SK-N-SH treated with all-trans-retinoic acid at 6 μM for 48 hours (cell line): ENCODE data around the gene PIK3CB.

ENCODE experiments used
- BACH2 ChIP-seq: fragments of 250-450 bp; sonication (Bioruptor Pico); IDR thresholded peaks from 2 replicates; pipeline ENCODE4 v1.9.0; 2021; ENCODE audit warnings: mild to moderate bottlenecking, borderline replicate concordance
- ESRRG ChIP-seq: fragments of 250-450 bp; sonication (Bioruptor Pico); IDR thresholded peaks from 2 replicates; pipeline ENCODE4 v1.6.1; 2021; ENCODE audit warnings: mild to moderate bottlenecking
- POU6F1 ChIP-seq: fragments of 250-450 bp; sonication (Bioruptor Pico); IDR thresholded peaks from 2 replicates; pipeline ENCODE4 v1.8.0; 2021; ENCODE audit warnings: low read depth, mild to moderate bottlenecking, moderate library complexity, borderline replicate concordance
- ZFP3 ChIP-seq: fragments of 250-450 bp; sonication (Bioruptor Pico); IDR thresholded peaks from 2 replicates; pipeline ENCODE4 v1.5.0; 2020; ENCODE audit warnings: mild to moderate bottlenecking, moderate library complexity
- TF ChIP-seq, protein P1 (sequence below): fragments of 250-450 bp; sonication (Bioruptor Pico); IDR thresholded peaks from 2 replicates; pipeline ENCODE4 v1.8.0; 2020; ENCODE audit warnings: mild to moderate bottlenecking, moderate library complexity, borderline replicate concordance
- TF ChIP-seq, protein P2 (sequence below): fragments of 250-450 bp; sonication (Bioruptor Pico); IDR thresholded peaks from 2 replicates; pipeline ENCODE4 v1.5.0; 2020; ENCODE audit warnings: mild to moderate bottlenecking, moderate library complexity

DNA sequence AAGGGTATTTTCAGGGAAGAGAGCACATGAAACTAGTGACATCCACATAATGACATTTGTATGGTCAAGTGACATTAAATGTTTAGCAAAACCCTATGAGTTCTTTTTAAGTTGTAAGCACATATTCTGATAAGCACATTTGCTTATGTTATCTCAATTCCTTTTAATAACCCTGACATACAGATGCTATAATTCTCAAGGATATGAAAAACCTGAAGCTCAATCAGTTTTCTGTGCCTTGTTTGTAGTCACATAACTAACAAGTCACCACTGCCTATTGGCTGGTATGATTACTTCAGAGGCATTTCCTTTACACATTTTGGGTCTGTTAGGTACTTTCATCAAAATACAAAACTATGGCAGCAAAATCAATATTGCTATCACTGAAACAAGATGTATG lies 152.1 kb downstream of the PIK3CB start:
- TF ChIP-seq, protein P1, sequence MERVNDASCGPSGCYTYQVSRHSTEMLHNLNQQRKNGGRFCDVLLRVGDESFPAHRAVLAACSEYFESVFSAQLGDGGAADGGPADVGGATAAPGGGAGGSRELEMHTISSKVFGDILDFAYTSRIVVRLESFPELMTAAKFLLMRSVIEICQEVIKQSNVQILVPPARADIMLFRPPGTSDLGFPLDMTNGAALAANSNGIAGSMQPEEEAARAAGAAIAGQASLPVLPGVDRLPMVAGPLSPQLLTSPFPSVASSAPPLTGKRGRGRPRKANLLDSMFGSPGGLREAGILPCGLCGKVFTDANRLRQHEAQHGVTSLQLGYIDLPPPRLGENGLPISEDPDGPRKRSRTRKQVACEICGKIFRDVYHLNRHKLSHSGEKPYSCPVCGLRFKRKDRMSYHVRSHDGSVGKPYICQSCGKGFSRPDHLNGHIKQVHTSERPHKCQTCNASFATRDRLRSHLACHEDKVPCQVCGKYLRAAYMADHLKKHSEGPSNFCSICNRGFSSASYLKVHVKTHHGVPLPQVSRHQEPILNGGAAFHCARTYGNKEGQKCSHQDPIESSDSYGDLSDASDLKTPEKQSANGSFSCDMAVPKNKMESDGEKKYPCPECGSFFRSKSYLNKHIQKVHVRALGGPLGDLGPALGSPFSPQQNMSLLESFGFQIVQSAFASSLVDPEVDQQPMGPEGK (CRISPR knock-in tag), result no peak
- TF ChIP-seq BACH2 (CRISPR knock-in tag), result no peak
- TF ChIP-seq ZFP3, result no peak
- no peak for TF ChIP-seq ESRRG
- no peak for TF ChIP-seq POU6F1 (CRISPR knock-in tag)
- TF ChIP-seq, protein P2, sequence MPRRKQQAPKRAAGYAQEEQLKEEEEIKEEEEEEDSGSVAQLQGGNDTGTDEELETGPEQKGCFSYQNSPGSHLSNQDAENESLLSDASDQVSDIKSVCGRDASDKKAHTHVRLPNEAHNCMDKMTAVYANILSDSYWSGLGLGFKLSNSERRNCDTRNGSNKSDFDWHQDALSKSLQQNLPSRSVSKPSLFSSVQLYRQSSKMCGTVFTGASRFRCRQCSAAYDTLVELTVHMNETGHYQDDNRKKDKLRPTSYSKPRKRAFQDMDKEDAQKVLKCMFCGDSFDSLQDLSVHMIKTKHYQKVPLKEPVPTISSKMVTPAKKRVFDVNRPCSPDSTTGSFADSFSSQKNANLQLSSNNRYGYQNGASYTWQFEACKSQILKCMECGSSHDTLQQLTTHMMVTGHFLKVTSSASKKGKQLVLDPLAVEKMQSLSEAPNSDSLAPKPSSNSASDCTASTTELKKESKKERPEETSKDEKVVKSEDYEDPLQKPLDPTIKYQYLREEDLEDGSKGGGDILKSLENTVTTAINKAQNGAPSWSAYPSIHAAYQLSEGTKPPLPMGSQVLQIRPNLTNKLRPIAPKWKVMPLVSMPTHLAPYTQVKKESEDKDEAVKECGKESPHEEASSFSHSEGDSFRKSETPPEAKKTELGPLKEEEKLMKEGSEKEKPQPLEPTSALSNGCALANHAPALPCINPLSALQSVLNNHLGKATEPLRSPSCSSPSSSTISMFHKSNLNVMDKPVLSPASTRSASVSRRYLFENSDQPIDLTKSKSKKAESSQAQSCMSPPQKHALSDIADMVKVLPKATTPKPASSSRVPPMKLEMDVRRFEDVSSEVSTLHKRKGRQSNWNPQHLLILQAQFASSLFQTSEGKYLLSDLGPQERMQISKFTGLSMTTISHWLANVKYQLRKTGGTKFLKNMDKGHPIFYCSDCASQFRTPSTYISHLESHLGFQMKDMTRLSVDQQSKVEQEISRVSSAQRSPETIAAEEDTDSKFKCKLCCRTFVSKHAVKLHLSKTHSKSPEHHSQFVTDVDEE (CRISPR knock-in tag), result no peak
